HuH-7 (cell line): ENCODE measurements around the gene OR10H3.
"Not testable (repeated sequence)": the region's sequence is repeated elsewhere in the genome, so short reads cannot be mapped to it uniquely, and the experiment has no call there.

Source experiments
- DNase-seq: peaks from one replicate; pipeline ENCODE4 v3.0.0; 2011; ENCODE audit warnings: low spot score

Gene OR10H3, protein sequence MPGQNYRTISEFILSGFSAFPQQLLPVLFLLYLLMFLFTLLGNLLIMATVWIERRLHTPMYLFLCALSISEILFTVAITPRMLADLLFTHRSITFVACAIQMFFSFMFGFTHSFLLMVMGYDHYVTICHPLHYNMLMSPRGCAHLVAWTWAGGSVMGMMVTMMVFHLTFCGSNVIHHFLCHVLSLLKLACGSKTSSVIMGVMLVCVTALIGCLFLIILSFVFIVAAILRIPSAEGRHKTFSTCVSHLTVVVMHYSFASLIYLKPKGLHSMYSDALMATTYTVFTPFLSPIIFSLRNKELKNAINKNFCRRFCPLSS

DNA sequence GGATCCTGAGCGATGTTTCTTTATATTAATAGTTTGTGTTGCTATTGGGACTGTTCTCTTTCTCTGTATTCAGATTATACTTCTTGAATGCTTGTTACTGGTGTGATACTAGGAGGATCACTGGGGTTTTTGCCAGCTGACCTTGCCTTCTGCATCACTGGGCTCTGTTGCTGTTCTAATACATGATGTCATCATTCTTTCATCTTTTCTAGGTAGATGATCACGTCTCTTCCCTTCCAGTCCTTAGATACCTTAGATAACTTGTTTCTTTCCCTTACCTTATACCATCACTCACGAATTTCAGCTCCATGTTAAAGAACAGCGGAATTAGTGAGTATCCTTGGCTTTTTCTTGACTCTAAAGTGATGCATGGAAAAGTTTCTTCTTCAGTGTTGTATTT is at the start of gene OR10H3:
Gene OR10H3 (plus strand): TSS at position 264 of the 400 bp plus-strand sequence. CDS start 3,408 bp downstream, outside the sequence.
- no peak for DNase-seq

DNA sequence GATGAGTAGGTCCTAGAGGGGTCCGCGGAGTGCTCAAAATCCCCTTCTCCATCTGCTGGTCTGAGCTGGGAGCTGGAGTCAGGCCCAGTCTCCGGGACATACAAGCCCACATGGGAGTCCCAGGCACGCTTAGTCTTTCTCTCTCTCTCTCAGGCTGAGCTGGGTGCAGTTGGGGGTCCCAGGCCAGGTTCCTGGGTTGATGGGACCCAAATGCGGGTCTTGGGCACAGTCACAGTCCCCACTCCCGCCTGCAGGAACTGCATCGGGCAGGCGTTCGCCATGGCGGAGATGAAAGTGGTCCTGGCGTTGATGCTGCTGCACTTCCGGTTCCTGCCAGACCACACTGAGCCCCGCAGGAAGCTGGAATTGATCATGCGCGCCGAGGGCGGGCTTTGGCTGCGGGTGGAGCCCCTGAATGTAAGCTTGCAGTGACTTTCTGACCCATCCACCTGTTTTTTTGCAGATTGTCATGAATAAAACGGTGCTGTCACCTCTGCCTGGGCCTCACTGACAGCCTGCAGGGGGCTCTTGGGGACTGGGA is 41.1 kb upstream of the OR10H3 start:
- DNase-seq: no peak

DNA sequence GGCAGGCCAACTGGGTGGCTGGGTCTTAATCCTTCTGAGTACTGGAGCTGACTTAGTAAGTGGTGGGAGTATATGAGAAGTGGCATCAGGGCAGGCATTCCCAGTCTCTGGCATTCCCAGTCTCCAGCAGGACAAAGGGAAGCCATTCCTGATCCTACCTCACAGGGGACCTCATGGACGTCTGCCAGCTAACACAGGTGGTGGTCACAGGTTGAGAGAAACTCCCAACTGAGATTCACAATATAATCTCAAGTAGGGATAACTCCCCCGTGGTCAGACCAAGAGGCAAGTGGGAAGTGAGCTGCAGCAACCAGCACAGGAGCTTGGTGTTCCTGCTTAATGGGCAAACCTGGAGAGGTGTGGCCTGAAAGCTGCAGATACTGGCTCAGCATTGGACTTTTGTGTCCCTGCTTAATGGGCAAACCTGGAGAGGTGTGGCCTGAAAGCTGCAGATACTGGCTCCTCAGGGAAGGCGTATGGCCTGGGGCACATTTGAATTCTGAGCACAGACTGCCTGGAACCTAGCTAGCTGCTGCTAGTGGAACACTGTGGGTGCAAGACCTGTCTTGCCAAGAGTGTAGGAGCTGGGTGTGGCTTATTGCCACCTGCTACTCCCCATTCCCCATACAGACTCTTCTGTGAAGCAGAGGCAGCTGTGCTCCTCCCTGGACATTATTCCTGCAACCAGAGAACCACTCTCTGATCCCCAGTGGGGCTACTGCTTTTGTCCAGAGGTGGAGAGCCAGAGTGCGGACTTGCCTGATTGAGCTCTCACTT is 35.8 kb upstream of the OR10H3 start:
- DNase-seq: no peak

DNA sequence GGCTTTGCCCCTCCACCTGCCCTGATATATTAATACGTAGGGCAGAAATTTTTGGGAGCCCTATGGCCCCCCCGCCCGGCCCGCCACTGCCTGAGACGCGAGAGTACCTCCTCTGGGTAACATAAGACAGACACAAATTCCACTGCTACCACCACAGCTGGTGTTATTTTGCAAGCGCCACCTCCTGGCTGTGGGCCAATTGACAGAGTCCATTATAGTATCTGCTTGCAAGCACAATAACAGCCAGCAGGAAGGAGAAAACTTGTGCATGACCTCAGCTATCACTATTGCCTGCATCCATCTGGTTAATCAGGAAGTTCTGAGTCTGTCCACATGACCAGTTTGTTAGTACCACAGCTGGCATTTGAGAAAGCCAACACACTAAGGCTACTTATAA is 35.3 kb upstream of the OR10H3 start:
- peak; percentile 55 for DNase-seq

DNA sequence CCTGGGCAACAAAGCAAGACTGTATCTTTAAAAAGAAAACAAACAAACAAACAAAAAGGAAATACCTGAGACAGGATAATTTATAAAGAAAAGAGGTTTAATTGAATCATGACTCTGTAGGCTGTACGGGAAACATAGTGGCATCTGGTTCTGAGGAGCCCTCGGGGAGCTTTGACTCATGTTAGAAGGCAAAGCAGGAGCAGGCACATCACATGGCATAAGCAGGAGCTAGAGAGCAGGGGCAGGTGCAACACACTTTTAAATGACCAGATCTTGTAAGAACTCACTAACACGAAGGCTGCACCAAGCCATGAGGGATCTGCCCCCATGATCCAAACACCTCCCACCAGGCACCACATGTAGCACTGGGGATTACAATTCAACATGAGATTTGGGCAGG is 23.1 kb upstream of the OR10H3 start:
- DNase-seq: no peak

DNA sequence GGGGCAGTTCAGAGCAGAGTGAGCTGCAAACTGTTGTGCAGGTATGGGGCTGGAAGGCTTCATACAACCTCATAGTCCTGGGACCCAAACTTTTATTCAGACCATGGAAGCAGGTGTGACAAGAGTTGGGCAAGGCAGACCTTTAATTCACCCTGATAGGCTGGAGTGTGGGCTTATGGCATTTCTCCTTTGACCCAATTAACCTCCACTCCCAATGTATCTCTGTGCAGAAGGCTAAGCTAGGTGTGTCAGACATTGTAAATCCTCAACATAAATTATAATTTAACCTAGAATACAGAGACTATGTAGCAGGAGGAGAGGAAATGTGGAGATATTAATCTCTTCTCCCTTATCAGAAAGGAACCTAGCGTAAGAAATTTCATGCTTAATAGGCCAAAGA is 22.1 kb upstream of the OR10H3 start:
- DNase-seq: no peak

DNA sequence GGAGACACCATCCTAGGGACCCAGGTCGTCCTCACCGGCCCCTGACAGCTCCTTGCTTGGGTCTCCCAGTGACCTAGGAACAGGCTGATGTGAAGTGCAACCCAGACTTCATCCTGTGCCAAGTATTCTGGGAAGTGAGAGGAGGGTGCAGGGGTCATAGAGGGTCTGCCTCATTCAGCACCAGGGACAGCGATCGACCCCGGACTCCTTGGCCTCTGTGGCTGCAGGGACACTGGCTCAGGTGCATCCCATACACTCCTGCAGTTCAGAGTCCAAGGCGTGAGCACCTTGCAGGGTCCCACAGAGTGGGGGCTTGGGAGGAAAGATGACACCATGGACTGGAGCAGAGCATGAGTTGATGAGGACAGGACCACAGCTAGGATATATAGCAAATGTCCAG is 20.0 kb upstream of the OR10H3 start:
- DNase-seq: peak; percentile 17

DNA sequence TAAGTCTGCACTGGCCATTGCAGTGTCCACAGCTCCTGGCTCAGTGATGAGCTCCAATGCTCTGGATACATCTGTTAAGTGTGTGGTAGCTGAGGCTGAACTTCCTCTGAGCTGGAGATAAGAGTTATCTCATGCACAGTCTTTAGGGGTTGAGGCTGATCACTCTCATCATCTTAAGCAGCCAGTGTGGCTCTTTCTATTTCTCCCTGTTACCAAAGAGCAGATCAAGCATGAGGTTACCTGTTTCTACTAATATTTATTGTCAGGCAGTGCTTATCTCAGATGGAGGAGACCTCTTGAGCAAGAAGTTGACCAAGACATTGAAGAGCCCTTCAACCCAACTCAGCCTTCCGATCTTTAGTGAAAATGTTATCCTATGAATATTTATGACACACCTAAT is 16.5 kb upstream of the OR10H3 start:
- DNase-seq: no peak

DNA sequence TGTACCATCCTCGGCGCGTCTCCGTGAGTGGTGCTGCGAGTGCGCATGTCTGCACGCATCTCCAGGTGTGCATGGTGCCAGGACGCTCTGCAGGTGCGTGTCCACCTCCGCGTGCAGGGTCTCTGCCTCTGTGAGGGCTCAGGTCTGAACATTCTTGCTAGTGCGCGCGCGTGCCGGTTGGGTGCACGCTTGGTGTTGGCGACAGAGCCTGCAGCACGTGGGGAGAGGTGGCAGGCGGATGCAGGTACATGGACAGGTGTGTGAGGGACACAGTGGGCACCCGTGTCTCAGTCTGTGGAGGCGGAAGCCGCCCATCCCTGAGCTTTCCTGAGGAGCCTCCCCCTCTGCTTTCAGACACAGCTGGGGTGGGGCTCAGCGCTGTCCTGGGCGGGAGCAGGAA is 14.8 kb upstream of the OR10H3 start:
- DNase-seq: no peak

DNA sequence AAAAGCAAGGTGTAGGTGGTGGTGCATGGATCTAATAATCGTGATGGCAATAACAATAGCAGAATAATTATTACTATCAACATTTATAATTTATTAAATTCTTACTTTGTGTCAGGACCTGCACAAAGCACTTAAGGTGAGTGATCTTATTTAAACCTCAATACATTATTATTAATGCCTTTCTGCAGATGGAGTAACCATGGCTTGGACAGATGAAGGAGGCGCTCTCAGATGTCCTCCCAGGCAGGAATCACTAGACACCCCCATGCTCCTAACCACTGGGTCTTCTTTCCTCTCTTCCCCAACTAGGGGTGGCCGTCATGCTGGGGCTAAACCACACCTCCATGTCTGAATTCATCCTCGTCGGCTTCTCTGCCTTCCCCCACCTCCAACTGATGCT is 10.1 kb upstream of the OR10H3 start, which contains the start of gene OR10H2:
Gene OR10H2 (plus strand): TSS at position 301 of the 400 bp plus-strand sequence. CDS start 20 bp downstream, at position 321.
- DNase-seq: no peak

DNA sequence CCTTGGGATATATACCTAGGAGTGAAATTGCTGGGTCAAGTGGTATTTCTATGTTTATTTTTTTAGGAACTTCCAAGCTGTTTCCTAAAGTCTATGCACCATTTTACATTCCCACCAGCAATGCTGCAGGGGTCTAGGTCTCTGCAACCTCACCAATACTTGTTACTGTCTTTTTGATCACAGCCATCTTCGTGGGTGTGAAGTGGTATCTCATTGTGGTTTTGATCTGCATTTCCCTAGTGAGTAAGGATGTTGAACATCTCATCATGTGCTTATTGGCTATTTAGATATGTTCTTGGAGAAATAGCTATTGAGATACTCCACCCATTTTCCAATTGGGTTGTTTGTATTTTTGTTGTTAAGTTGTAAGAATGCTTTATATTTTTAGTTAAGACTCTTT is 7.2 kb upstream of the OR10H3 start:
- no peak for DNase-seq

DNA sequence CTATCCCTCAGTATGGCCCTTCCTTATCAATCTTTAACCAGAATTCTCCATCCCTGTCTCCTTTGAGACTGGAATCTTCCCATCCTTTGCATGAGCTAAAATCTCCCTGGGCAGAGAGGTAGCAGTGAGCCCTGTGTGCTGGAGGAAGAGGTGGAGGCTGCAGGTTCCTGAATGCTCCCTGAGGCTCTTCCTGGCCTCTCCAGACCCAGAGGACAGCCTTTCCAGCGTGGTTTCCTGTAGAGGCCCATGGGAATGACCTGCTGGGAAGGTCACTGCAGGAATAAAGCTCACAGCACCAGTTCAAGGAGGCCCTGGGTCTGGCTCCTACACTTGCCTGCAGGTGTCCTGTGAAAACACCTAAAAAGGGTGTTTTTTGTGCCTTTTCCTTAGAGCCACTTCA is 5.4 kb upstream of the OR10H3 start:
- no peak for DNase-seq

DNA sequence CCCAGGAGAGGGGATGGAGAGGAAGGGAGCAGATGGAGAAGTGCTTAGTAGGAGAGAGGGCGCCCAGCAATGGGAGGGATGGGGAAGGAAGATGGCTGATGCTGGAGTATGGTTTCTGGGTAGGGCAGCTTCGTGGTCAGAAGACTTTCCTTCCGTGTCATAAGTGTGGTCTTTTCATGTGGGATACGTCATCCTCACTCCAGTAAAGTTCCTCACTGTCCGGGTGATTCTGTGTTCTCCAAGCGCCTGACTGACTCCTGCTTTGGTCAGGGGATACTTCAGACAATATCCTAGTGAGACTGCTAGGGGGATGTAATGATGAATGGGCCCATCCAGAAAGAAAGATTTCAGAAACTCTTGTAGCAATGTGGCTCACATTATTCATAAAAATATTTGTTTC is 3.9 kb upstream of the OR10H3 start:
- no peak for DNase-seq

DNA sequence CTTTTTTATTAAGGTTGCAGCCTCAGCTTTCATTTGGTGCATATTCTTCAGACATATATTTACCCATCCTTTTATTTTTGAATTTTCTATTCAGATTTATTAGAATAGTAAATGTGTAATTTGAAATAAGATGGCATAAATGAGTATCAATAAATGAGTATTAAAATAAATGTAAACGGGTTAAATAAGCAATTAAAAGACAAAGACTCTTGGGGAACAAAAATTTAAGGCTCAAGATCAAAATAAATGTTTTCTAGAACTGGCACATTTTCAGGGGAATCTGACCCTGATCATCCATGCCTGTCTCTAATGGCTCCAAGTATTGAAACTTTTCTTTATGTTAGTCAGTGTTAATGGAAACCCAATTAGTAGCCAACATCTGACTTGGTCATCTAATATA is 3.0 kb downstream of the OR10H3 start:
- DNase-seq: no peak

DNA sequence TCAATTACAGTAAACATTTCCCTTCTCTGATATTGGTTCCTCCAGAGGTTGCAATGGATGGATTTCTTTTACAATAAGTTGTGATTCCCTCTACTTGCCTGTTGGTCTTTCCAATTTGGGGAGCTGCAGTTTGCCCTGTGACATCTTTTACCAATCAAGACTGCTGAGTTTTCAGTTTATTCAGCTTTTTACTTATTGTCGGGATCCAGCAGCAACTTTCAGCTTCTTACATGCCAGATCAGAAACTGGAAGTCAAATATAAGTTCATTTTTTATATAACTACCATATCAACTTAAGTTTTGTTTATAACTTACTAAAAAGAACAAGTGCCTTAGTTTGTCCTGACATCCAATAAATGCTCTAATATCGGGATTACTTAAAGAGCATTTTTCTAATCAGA is 10.5 kb downstream of the OR10H3 start:
- no peak for DNase-seq

DNA sequence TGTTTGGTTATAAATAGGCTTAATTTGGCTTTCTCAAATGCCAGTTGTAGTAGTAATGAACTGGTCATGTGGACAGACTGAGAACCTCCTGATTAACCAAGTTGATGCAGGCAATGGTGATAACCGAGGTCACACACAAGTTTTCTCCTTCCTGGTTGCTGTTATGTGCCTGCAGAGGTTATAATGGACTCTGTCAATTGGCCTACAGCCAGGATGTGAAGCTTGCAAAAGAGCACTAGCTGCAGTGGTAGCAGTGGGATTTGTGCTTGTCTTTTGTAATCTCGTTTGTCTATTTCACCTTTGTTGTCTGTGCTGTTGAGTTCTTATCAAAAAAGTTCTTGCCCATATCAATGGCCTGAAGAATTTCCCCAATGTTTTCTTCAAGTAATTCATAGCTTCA is 20.6 kb downstream of the OR10H3 start:
- no peak for DNase-seq

DNA sequence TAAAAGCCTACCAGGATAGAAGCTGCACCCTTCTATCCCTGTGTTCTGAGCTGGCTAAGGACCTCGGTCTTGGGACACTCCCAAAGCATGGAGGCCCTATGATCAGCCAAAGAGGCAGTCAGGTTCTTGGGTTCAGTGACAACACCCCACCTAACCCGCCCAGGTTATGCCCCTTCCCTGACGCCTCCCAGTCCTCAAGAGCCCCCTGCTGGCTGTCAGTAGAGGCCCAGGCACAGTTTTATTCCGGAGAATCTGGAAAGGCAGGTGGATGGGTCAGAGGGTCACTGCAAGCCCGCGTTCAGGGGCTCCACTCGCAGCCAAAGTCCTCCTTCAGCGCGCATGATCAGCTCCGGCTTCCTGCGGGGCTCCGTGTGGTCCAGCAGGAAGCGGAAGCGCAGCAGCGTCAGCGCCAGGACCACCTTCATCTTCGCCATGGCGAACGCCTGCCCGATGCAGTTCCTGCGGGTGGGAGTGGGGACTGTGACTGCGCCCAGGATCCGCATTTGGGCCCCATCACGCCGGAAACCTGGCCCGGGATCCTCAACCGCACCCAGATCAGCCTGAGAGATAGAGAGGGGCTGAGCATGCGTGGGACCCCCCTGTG is 22.3 kb downstream of the OR10H3 start:
- peak; percentile 39 for DNase-seq

DNA sequence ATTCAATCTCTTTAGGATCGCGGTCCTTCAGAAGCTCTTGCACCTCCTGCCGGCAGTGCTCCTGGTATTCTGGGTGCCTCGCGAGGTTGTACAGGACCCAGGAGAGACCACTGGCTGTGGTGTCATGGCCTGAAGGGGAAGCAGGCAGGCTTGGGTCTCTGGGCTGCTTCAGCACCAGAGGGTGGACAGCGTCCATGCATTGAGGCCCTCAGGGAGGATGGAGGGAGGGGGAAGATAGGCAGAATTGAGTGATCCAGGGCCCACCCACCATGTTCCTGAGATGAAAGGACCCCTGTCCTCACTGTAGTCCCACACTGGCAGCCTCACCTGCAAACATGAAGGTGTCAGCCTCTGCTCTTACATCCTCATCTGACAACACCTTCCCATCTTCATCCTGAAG is 31.8 kb downstream of the OR10H3 start:
- no peak for DNase-seq

DNA sequence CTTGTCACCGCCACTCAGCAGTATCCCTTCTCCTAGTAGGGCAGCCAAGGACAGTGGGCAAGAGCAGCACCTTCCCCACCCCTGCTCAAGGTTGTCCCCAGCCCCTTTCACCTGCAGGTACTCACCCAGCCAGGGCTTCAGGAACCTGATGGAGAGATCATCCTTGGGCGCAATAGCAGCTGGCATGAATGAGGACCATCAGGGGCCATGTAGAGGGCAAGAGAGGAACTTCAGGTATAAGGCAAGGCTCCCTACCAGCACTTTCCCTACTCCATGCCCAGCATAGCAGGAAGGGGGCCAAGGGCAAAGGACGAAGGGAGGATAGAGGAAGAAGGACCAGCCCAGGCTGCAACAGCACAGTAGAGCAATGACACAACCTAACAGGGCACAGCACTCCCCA is 36.4 kb downstream of the OR10H3 start:
- DNase-seq: not testable (repeated sequence)

DNA sequence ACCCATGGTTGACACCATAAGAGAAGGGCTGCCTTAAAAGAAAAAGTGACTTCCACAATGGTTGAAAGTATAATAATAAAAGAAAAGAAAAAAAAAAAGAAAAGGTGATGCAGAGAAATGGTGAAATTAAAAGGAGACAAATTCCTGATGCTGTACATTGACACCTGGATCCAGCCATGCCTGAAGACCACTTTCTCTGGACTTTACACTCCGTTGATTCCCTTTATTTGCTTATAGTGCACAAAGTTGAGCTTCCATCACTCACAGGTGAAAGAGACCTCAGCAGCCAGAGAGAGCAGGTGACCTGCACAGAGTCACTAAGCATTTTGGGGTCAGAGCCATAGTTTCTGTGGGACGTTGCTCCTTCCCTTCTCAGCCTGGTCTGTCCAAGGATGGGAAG is 37.5 kb downstream of the OR10H3 start:
- no peak for DNase-seq

DNA sequence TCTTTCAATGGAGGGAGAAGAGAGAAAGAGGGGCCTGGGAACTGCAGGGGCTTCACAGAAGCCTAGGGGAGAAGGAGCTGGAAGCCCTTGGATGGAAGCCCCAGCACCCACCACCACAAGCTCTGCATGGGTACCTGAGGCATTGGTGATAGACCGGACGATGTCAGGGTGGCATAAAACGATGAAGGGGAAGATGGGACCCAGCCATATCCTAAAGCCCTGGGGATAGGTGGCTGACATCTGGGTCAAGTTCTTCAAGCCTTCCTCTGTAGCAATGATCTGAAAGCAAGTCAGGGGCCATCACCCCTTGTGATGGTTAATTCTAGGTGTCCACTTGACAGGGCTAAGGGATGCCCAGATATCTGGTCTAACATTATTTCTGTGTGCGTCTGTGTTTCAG is 38.5 kb downstream of the OR10H3 start:
- DNase-seq: no peak

DNA sequence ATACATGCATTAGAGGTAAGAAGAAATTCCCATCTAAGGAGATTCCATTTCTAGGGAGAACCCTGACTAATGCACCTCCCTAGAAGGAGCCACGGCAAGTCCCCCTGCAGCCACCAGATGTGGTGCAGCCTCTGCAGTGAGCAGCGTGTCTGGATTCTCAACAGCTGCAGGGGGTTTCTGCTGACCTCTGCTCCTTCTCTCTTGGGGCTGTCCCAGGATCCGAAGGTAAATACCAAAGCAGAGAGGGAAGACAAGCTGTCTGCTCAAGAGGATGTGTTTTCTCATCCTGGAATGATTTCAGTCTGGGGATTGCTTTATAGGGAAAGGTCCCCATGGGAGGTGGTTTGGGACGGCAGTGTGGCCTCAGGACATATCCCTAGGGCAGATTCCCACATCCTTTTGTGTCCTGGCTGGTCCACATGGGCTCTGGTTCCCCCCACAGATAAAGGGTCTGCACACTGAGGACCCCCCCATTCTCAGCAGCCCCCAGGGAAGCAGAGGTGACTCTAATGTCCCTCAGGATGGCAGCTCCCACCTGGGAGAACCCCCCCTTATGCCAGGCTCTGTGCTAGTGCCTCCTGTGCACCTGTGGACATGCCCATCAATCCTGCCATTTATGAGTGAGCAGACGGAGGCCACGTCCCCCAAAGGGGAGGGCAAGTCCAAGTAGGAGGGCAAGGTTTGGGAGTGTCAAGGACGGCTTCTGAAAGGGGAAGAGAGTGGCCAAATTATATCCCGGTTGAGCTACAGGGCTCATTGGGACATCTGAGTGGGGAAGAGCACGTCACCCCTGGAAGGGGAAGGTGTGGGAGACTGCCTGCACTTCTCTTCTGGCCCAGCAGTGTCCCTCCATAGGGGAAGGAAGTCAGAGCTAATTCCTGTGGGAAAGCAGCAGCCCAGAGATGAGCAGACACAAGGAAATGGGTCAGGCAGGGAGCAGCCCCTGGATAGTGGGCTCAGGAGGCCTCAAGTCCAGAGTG is 39.5 kb downstream of the OR10H3 start:
- no peak for DNase-seq
